Transverse colon (tissue), 4 donors: ENCODE measurements around the gene AP3B1. TPM values are rescaled to one million over a fixed set of nuclear protein-coding genes. Genes with fewer than 3 reads are reported as not detected.
A peak's percentile ranks its signal among the peaks of the same experiment; 100 is the strongest.

Source experiments
- DNase-seq: peaks from one replicate; pipeline ENCODE4 v3.0.0-alpha.2; 2019
- H3K27ac ChIP-seq, 4 donors: fragments of 200-600 bp; sonication (generic); 2 replicates each; pipeline ENCODE4 v1.5.1; 2016 to 2018; ENCODE audit warnings: inconsistent platforms in 4 of 4
- H3K27me3 ChIP-seq: fragments of 200-600 bp; sonication (generic); 2 replicates; pipeline ENCODE4 v1.5.1; 2017; ENCODE audit warnings: inconsistent platforms
- H3K36me3 ChIP-seq, 4 donors: fragments of 200-600 bp; sonication (generic); 2 replicates each; pipeline ENCODE4 v1.5.1; 2017 to 2019; ENCODE audit warnings: inconsistent platforms in 4 of 4
- H3K4me1 ChIP-seq, 4 donors: fragments of 200-600 bp; sonication (generic); 2 replicates each; pipeline ENCODE4 v1.5.1; 2017 to 2020; ENCODE audit warnings: inconsistent platforms in 4 of 4
- H3K4me3 ChIP-seq, 4 donors: fragments of 200-600 bp; sonication (generic); 1 replicate in 1 of 4; 2 replicates in 3 of 4; pipeline versions ENCODE4 v1.5.1 to v1.6.1; 2017 to 2019; ENCODE audit warnings: inconsistent platforms in 4 of 4
- H3K9me3 ChIP-seq, 2 donors: fragments of 200-600 bp; sonication (generic); 2 replicates each; pipeline ENCODE4 v1.5.1; 2017 to 2019; ENCODE audit warnings: inconsistent platforms in 2 of 2
- EP300 ChIP-seq: sonication (generic); formaldehyde crosslinking; IDR thresholded peaks from one replicate; pipeline ENCODE4 v1.6.1; 2017; ENCODE audit warnings: antibody characterized with exemption, low read depth
- POLR2A ChIP-seq: fragments of 450-650 bp; IDR thresholded peaks from one replicate; pipeline ENCODE4 v1.6.1; 2016; ENCODE audit warnings: antibody characterized with exemption, mild to moderate bottlenecking, moderate library complexity
- POLR2AphosphoS5 ChIP-seq, 3 donors: sonication (generic); formaldehyde crosslinking; IDR thresholded peaks; one replicate each; pipeline ENCODE4 v1.6.1; 2016; ENCODE audit warnings: antibody characterized with exemption in 3 of 3
- WGBS, 2 donors: methylation state at CpG; one replicate each; pipeline ENCODE4 v1.1.5; 2018; ENCODE audit warnings: low coverage in 1 of 2; 5-methylcytosine and 5-hydroxymethylcytosine counted together
- in situ Hi-C, 4 donors: fragments of 200-750 bp; cut with MboI; loops; one replicate each; pipeline versions ENCODE4 v1.15.0 to v1.15.1; 2017; ENCODE audit warnings: low sequenced_read_pairs in 3 of 4, low pct_ligation_motif_present in 1 of 4, low pct_unique_long_range_greater_than_20kb in 1 of 4
- intact Hi-C: fragments of 100-400 bp; cut with DNase I; formaldehyde crosslinking; loops from one replicate; pipeline ENCODE4 v1.15.1; 2023; ENCODE audit warnings: low total_unique reads
- total RNA-seq, 4 donors: library from RNA; depleted of rRNA; stranded (reverse); fragments of >200 nt; gene quantifications; one replicate each; pipeline ENCODE4 v1.1.0, GENCODE V29; 2016
- TF ChIP-seq, protein P1 (sequence below), 5 experiments: fragments of 200-600 bp in 3 of 5; fragments of 450-650 bp in 2 of 5; sonication (generic) in 3 of 5; IDR thresholded peaks; 1 replicate in 2 of 5; 2 replicates in 3 of 5; pipeline ENCODE4 v1.5.1; 2016 to 2017; ENCODE audit warnings: antibody characterized with exemption in 5 of 5, inconsistent platforms in 3 of 5, mild to moderate bottlenecking in 2 of 5, moderate library complexity in 1 of 5

Gene AP3B1
- total RNA-seq, 4 donors from 2014 or later, result 45.7 to 61.3 (median 53.4) TPM

DNA sequence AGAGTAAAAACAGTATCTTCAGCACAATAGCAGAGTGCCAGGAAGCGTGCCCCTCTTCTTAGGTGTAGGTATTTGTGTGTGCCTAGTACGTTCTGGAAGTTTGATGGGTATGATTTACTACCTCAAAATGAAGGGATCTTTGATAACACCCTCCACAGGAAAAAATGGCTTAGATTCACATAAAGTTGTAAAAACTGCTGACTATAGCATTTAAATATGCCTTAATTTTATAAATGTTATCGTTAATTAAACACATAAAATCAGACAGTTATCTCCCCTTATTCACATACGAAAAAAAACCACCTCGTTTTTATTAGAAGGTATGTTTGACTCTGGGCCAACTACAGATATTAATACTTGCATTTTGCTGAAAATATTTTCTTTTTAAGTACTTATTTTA is 274.8 kb downstream of the AP3B1 start:
- no peaks in the 10 kb centered on the region for H3K4me1 ChIP-seq
- intact Hi-C loops (no loop called here), in situ Hi-C loops (loop anchor here in 1 of 4 donors (25.0 kb wide), 1 partner anchor 382 kb away; the partner anchor contains the start of gene OTP)
- no peaks in the 10 kb centered on the region for H3K36me3 ChIP-seq
- TF ChIP-seq, protein P1, sequence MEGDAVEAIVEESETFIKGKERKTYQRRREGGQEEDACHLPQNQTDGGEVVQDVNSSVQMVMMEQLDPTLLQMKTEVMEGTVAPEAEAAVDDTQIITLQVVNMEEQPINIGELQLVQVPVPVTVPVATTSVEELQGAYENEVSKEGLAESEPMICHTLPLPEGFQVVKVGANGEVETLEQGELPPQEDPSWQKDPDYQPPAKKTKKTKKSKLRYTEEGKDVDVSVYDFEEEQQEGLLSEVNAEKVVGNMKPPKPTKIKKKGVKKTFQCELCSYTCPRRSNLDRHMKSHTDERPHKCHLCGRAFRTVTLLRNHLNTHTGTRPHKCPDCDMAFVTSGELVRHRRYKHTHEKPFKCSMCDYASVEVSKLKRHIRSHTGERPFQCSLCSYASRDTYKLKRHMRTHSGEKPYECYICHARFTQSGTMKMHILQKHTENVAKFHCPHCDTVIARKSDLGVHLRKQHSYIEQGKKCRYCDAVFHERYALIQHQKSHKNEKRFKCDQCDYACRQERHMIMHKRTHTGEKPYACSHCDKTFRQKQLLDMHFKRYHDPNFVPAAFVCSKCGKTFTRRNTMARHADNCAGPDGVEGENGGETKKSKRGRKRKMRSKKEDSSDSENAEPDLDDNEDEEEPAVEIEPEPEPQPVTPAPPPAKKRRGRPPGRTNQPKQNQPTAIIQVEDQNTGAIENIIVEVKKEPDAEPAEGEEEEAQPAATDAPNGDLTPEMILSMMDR (IDR thresholded peaks at IDR 0.05), result no peak
- no peak overlapping the region for H3K4me3 ChIP-seq
- no peak overlapping the region for H3K27ac ChIP-seq
- 87 to 91% methylated on average over 5 of the region's 5 CpGs for WGBS, 2 donors
- no peak for DNase-seq
- no peaks in the 10 kb centered on the region for H3K27me3 ChIP-seq
- no peaks in the 10 kb centered on the region for H3K9me3 ChIP-seq

DNA sequence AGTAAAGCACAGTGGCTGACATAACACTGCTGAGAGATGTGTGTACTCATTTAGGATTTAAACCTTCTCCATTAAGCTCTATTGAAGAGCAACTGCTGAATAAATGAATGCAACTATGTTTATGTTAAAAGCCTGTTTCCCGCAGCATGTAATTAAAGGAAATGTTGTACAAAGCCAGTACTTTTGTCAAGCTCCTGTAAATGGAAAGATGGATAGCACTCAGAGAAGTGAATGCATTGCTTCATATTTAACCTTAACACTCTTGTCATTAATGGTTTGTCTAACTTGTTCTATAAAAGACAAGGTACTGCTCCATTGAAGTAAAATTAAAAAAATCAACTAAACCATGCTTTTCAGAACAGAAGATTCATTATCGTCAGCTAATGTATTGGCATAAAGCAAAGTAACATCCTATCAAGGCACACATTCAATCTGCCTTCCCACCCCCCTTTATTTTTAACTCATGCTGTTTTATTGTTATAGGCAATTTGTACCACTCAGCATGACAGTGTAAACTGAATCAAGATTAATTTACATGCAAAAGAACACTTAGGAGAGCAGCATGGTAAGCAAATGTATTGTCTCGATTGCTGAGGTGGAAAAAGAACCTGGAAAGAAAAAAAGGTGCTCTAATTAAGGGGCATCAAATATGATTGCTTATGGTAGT is 277.5 kb downstream of the AP3B1 start:
- Histone ChIP-seq H3K9me3 (no peaks in the 10 kb centered on the region), H3K27ac (no peak overlapping the region), H3K27me3 (no peaks in the 10 kb centered on the region), H3K4me3 (no peak overlapping the region), H3K36me3 (no peaks in the 10 kb centered on the region), H3K4me1 (no peaks in the 10 kb centered on the region)
- in situ Hi-C loops (loop anchor here in 1 of 4 donors (25.0 kb wide), 1 partner anchor 380 kb away; the partner anchor contains the start of gene OTP), intact Hi-C loops (no loop called here)
- DNase-seq, result no peak
- TF ChIP-seq, protein P1 (IDR thresholded peaks at IDR 0.05), result no peak
- no peak for TF ChIP-seq POLR2AphosphoS5 (IDR thresholded peaks at IDR 0.05)
- no peak for TF ChIP-seq POLR2A
- TF ChIP-seq EP300, result no peak
- 92 to 96% methylated on average over 3 of the region's 3 CpGs for WGBS, 2 donors

DNA sequence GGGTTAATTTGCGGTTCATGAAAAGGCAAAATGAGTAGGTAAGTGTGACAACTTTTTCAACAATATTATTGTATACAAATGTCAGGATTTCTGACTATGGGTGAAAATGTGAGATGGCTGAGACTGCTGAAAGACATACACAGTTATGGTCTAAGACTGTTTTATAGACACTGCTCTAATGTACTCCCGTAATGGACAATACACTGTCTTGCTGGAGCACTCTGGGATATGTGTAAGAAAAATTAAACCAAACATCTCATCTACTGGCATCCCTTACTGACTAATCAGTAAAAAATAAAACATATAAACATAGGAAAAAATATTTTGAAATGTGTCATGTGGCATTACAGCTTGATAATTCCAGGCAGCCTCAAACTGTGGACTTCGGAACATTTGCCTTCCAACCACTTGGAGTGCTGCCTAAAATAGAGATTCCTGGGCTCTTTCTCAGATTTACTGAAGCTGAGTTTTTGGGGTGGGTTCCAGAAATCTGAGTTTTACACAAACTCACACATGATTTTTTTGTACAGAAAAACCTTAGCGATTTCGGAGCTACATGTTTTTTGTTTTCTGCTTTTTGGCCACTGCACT is 284.5 kb downstream of the AP3B1 start:
- Histone ChIP-seq H3K9me3 (no peaks in the 10 kb centered on the region), H3K4me3 (no peak overlapping the region), H3K4me1 (no peaks in the 10 kb centered on the region), H3K27me3 (no peaks in the 10 kb centered on the region), H3K27ac (no peak overlapping the region), H3K36me3 (no peaks in the 10 kb centered on the region)
- intact Hi-C loops, result loop anchor here (5.0 kb wide), 1 partner anchor 1303 kb away; no protein-coding TSS in a partner anchor
- DNase-seq, result no peak
- TF ChIP-seq EP300 (no peak), POLR2A (no peak), POLR2AphosphoS5 (IDR thresholded peaks at IDR 0.05) (no peak)
- TF ChIP-seq, protein P1 (IDR thresholded peaks at IDR 0.05), result no peak
- in situ Hi-C loops, result loop anchor here in 1 of 4 donors (25.0 kb wide), 1 partner anchor 373 kb away; the partner anchor contains the start of gene OTP
- 72 to 80% methylated on average over 4 to 5 of the region's 5 CpGs for WGBS, 2 donors

DNA sequence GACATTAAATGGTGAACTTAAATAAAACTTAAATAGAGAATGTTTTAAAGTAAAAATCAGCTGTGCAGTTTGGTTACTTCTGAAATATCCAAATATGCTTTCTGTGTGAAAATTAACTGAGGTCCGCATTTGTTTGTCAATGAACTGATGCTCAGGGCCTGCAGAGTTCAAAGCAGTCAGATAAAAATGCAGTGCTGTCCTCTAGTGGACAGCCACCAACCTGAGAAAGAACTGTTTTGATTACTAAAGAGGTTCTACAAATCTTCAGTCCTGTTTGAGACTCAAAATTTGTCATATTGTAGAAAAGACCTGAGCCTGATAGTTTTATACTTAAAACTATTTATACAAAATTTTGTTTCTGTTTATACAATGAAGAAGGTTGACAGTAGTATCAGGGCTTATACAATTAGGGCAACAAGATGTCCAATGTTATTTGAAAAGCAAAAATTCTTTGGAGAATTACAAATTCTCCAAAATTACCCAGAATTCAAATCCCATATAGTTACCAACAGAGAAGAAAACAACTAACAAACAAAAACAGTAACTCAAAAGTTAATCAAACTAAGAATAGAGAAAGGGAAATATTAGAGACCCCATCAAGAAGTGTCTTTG is 286.0 kb downstream of the AP3B1 start:
- TF ChIP-seq EP300 (no peak), POLR2AphosphoS5 (IDR thresholded peaks at IDR 0.05) (no peak), POLR2A (no peak)
- TF ChIP-seq, protein P1 (IDR thresholded peaks at IDR 0.05), result peak; percentile 66 to 70 (median 69)
- WGBS, 2 donors, result 33 to 35% methylated on average over 1 of the region's 1 CpG
- no peak for DNase-seq

More for the DNA sequence above, 286.0 kb downstream of the AP3B1 start:
- Histone ChIP-seq H3K4me3 (no peak overlapping the region), H3K9me3 (no peaks in the 10 kb centered on the region), H3K27ac (no peak overlapping the region), H3K36me3 (no peaks in the 10 kb centered on the region), H3K4me1 (no peaks in the 10 kb centered on the region), H3K27me3 (no peaks in the 10 kb centered on the region)
- in situ Hi-C loops (loop anchor here in 1 of 4 donors (25.0 kb wide), 1 partner anchor 371 kb away; the partner anchor contains the start of gene OTP), intact Hi-C loops (loop anchor here (5.0 kb wide), 1 partner anchor 1301 kb away; no protein-coding TSS in a partner anchor)
